G401 (cell line): ENCODE results near the gene AGBL4. TPM values are rescaled to one million over a fixed set of nuclear protein-coding genes. Genes with fewer than 3 reads are reported as not detected.

ENCODE experiments used
- DNase-seq: peaks from one replicate; pipeline ENCODE4 v3.0.0-alpha.2; 2015; ENCODE audit warnings: low spot score
- in situ Hi-C: cut with HindIII; loops from 2 replicates; pipeline ENCODE4 v1.10.0; 2016; ENCODE audit warnings: low sequenced_read_pairs, mixed read lengths
- total RNA-seq: library from RNA; depleted of rRNA; stranded (reverse); fragments of >200 nt; shearing (Covaris generic); gene quantifications from 2 replicates; pipeline ENCODE4 v1.2.3, GENCODE V29; 2014

AGBL4 gene
- total RNA-seq, 1 experiment from 2014 or later: not detected

DNA sequence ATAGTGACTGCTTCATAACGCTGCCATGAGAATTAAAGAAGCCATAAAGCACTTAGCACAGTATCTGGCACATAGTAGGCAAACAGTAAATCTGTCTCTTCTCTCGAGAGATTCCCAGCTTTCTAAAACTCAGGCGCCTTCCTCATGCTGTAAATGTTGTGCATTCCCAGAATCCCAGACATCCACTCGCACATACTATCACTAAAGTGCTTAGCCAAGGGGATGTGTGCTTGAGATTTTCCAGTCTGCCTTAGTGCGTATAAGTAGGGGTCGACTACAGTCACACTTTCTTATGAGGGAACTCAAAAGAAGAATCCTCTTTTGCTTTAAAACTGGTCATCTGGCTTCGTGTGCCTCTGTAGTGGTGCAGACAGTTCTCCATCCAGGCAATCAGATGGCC lies 1453.2 kb downstream of the AGBL4 start:
- DNase-seq: no peak
- in situ Hi-C loops: no loop called here

DNA sequence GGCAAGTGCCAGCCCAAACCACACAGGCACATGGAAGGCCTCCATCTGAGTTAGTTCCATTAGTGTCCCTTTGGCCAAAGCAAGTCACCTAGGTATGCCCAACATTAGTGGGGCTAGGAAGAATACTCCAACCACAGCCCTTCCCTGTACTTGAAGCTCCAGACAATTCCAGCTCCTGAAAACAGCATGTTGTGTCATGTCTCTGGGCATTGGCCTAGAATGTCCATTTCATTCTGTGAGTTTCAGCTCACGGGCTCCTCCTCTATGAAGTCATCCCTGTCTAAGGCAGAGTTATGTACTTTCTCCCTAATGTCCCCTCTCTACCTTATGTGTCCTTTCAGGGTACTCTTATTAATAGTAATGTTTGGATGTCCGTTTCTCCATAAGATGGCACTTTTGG lies 1455.3 kb downstream of the AGBL4 start:
- in situ Hi-C loops: no loop called here
- DNase-seq: no peak

GRCh38 chr1:48566492-48566891 lies 1457.3 kb downstream of the AGBL4 start:
- no peak for DNase-seq
- in situ Hi-C loops: no loop called here

- in situ Hi-C loops: no loop called here
- no peak for DNase-seq
Measured at GRCh38 chr1:48563021-48563420, 1460.7 kb downstream of the AGBL4 start.

- no peak for DNase-seq
- in situ Hi-C loops: no loop called here
Measured at GRCh38 chr1:48561444-48561843, 1462.3 kb downstream of the AGBL4 start.

- in situ Hi-C loops: no loop called here
- no peak for DNase-seq
Measured at GRCh38 chr1:48560577-48560976, 1463.2 kb downstream of the AGBL4 start.

DNA sequence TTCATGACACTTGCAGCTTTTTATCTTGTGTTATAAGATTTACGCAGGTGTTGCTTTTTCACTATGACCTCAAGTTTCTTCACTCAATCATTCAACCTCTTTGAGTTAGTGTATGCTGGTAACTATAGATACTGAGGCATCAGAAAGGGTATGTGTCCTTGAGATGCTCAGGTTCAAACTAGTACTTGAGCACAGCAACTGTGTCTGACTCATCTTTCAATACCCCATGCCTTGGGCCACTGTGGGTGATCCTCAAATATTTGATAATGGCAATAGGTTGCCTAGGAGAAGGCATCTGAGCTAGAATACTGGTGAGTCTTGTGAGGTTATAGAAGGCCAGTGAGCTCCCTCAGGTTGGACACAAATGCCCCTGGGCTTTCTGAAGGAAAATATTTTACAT lies 1463.6 kb downstream of the AGBL4 start:
- in situ Hi-C loops: no loop called here
- DNase-seq: no peak

- no peak for DNase-seq
- in situ Hi-C loops: no loop called here
Measured at GRCh38 chr1:48558366-48558765, 1465.4 kb downstream of the AGBL4 start.

- DNase-seq: no peak
- in situ Hi-C loops: no loop called here
Measured at GRCh38 chr1:48556186-48556850, 1467.4 kb downstream of the AGBL4 start.

DNA sequence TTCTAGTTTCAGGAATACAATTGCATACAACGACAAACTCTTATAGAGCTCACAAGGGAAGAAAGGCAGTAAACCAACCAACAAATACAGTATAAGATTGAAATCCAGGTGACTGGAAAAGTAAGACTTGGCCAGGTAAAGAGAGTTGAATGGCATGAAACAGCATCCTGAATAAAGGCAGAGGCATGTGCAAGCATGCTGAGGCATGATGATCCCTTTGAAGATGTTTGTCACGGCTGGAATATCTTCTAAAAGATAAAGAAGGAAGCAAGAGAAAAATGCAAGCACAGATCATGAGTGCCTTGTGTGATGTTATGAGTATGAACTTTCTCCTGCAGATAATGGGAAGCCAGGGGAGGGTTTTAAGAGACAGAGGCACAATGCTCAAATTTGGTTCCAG lies 1468.5 kb downstream of the AGBL4 start:
- in situ Hi-C loops: no loop called here

DNA sequence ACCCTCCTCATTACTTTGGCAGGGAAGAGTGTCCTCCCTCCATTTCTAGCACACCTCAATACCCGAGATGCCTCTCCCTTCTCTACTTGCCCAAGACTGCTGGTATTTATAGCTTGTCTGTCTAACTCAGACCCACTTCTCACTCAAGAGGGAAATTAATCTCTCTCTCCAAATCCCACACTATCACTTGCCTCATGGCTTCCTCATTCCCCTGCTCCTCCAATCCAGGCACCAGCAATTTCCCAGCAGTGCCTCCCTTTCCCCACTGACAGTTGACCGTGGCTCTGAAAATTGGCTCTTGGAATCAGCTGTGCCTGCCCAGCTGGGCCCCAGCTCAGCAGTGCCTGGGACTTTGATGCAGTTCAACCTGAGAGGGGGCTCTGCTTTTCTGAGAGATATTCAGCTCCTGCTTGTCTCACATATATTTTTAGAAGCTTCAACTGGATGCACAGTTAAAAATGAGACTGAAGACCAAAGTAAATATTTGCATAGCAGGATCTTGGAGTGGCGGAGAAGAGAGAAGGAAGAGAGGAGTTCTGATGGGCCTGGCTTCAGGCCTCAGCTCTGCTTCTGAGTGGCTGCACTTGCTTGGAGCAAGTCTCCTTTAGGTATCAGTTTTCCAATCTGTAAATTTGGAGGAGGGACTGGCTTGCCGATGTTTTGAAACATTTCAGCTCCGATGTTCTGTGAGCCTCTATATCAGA lies 1470.7 kb downstream of the AGBL4 start:
- no peak for DNase-seq
- in situ Hi-C loops: no loop called here

More for the DNA sequence above, 1468.5 kb downstream of the AGBL4 start:
- no peak for DNase-seq

- in situ Hi-C loops: no loop called here
- DNase-seq: no peak
Measured at GRCh38 chr1:48552420-48552819, 1471.3 kb downstream of the AGBL4 start.

GRCh38 chr1:48548985-48549384 lies 1474.8 kb downstream of the AGBL4 start:
- DNase-seq: no peak
- in situ Hi-C loops: no loop called here

- DNase-seq: no peak
- in situ Hi-C loops: no loop called here
Measured at GRCh38 chr1:48547561-48548220, 1476.1 kb downstream of the AGBL4 start.

DNA sequence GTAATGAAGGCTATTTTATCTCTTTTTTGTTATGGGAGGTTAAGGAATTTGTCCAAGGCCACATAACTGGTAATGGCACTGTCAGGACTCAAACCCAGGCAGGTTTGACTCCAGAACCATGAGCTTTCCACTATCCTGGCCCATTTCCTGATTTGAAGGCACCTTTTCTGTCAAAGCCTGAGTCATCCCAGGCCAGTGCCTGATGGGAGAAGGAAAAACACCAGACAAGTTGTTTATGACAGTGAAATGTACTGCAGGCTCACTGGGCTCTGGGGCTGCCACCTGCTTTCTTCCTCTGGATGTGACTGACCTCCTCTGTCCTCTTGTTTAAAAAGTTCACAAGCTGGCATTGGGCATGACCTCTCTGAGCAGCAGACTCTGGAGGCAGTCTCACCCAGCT lies 1479.9 kb downstream of the AGBL4 start:
- in situ Hi-C loops: no loop called here
- no peak for DNase-seq

- DNase-seq: no peak
- in situ Hi-C loops: no loop called here
Measured at GRCh38 chr1:48540587-48540986, 1483.2 kb downstream of the AGBL4 start.

GRCh38 chr1:48536477-48536876 lies 1487.3 kb downstream of the AGBL4 start:
- DNase-seq: no peak
- in situ Hi-C loops: no loop called here

DNA sequence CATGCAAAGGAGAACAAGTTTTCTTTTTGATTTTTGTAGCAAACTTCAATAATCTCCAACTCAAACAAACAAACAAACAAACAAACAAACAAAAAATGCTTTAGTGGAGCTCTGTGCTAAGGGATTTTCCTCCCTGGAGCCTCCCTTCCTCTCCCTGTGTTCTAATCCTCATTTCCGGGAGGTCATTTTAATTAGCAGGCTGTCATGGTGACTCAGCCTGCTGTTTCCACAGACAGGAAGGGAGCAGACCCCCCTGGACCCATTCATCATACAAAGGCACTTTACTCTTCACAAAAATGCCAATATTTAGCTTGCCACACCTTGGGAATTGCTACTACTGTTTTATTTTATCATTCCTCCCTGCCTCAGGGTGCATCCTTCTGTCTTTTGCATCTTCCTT lies 1490.8 kb downstream of the AGBL4 start:
- DNase-seq: no peak
- in situ Hi-C loops: no loop called here

DNA sequence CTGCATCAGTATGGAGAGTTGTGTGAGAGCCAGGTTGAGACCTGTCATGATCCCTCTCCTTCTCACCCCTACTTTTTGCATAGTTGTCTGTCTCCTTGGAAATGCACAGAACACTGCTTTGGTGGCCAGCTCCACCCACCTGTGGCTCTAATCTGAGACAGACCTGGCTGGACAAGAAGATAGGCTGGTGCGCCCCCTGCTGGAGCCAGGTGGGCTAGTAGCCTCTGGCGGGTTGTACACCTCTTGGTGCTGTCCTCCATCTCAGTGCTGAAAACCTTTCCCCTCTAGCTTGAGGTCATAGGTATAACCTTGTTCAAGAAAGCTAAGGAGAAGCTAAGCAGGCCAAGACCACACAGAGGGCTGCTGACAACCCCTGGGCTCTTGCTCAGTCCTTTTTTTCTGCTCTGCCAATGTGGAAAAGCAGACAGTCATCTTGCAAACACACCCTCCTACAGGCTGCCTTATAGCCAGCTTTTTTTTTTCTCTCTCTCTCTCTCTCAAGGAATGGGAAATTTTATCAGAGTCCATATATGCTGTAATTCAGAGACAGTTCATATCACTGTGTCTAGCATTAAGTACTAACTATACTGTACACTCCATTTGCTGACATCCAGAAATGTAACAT lies 1492.9 kb downstream of the AGBL4 start:
- peak; percentile 27 for DNase-seq
- in situ Hi-C loops: no loop called here

GRCh38 chr1:48527051-48527450 lies 1496.7 kb downstream of the AGBL4 start:
- DNase-seq: no peak
- in situ Hi-C loops: no loop called here
